Measurements from ENCODE around the gene TTC7B.

The TTC7B gene

GRCh38 chr14:90805662-90806540, 10.3 kb downstream of the TTC7B start:
- no peak for DNase-seq
- no peak for ATAC-seq

GRCh38 chr14:90805084-90805391, 11.2 kb downstream of the TTC7B start:
- ATAC-seq (no peak), DNase-seq (no peak)

- DNase-seq = no peak
- ATAC-seq = no peak
These were observed 11.7 kb downstream of the TTC7B start for GRCh38 chr14:90804292-90805083.

- DNase-seq (no peak), ATAC-seq (no peak)
These were observed 13.0 kb downstream of the TTC7B start for GRCh38 chr14:90803249-90803648.

GRCh38 chr14:90799420-90799819, 16.8 kb downstream of the TTC7B start:
- ATAC-seq = no peak
- DNase-seq = no peak

GRCh38 chr14:90797919-90798318, 18.3 kb downstream of the TTC7B start:
- no peak for DNase-seq
- ATAC-seq = no peak

- DNase-seq = no peak
- ATAC-seq = no peak
These were observed 18.8 kb downstream of the TTC7B start for GRCh38 chr14:90797451-90797850.

- ATAC-seq = no peak
These were observed 19.9 kb downstream of the TTC7B start for GRCh38 chr14:90796329-90796728.

GRCh38 chr14:90795744-90796143, 20.5 kb downstream of the TTC7B start:
- ATAC-seq (no peak), DNase-seq (no peak)

More at GRCh38 chr14:90796329-90796728, 19.9 kb downstream of the TTC7B start:
- DNase-seq = no peak

GRCh38 chr14:90791486-90791885, 24.7 kb downstream of the TTC7B start:
- DNase-seq (no peak), ATAC-seq (no peak)

- ATAC-seq (no peak), DNase-seq (no peak)
These were observed 28.2 kb downstream of the TTC7B start for GRCh38 chr14:90788031-90788430.

- DNase-seq = no peak
- ATAC-seq = no peak
These were observed 30.3 kb downstream of the TTC7B start for GRCh38 chr14:90785876-90786450.

GRCh38 chr14:90785471-90785870, 30.8 kb downstream of the TTC7B start:
- ATAC-seq (no peak), DNase-seq (no peak)

GRCh38 chr14:90784621-90785270, 31.5 kb downstream of the TTC7B start:
- DNase-seq (no peak), ATAC-seq (no peak)

- DNase-seq (no peak), ATAC-seq (no peak)
These were observed 32.9 kb downstream of the TTC7B start for GRCh38 chr14:90783344-90783743.

- no peak for DNase-seq
- no peak for ATAC-seq
These were observed 33.3 kb downstream of the TTC7B start for GRCh38 chr14:90782892-90783291.

- DNase-seq = no peak
- no peak for ATAC-seq
These were observed 34.4 kb downstream of the TTC7B start for GRCh38 chr14:90781876-90782275.

GRCh38 chr14:90781344-90781761, 34.9 kb downstream of the TTC7B start:
- ATAC-seq (no peak), DNase-seq (no peak)

- no peak for ATAC-seq
- no peak for DNase-seq
These were observed 35.7 kb downstream of the TTC7B start for GRCh38 chr14:90780519-90780918.

GRCh38 chr14:90778571-90779255, 37.5 kb downstream of the TTC7B start:
- DNase-seq (no peak), ATAC-seq (no peak)

- ATAC-seq (no peak), DNase-seq (no peak)
These were observed 38.3 kb downstream of the TTC7B start for GRCh38 chr14:90777830-90778485.

Data from stimulated activated naive CD8-positive, alpha-beta T cell treated with anti-CD3 and anti-CD28 coated beads, Interleukin-15, Interleukin-2, amounts not matched to agents 100 U/mL and 50 U/mL, for 24 hours (primary cell).